GM18909 (cell line): ENCODE measurements around the gene DGKI.
A peak's percentile ranks its signal among the peaks of the same experiment; 100 is the strongest.

Experiments used
- ATAC-seq: cut with Tn5 transposase; IDR thresholded peaks from one replicate; pipeline ENCODE4 v1.9.1; 2021; ENCODE audit warnings: mild to moderate bottlenecking; ENCODE audit not compliant: unreplicated experiment, poor library complexity

The DGKI gene

DNA sequence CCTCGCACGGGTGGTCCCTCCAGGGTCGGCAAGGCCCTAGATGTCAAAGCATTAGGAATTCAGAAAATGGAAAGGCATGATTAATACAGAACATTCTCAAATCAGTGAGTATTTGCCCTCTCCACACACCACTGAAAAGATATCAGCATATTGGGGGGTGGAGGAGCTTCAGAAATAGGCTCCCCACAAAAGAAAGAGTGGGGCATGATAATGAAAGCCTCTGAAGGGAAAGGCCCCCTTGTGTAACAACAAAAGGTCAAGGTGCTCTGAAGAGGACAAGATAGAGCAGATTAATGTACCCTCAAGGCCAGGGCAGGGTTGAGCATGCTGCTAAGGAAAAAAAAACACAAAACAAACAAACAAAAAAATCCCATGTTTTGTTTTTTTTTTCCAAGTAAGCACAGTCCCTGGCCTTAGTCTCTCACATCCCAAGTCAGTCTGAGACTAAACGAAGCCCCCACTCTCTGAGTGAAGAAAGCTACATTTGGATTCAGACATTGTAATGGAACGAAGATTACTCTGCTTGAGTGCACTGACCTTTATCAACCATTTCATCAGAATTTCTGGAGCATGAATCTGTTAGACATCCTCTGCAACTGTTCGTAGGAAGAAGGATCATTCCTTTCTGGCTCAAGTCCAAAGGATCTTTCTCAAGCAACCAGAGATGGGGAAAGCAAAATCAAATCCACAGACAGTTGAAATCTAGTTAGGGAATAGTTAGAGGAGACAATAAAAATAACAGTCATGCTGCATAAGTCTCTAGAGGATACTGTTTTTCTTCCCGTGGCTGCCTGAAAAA, 27.4 kb upstream of the DGKI start:
- no peak for ATAC-seq

DNA sequence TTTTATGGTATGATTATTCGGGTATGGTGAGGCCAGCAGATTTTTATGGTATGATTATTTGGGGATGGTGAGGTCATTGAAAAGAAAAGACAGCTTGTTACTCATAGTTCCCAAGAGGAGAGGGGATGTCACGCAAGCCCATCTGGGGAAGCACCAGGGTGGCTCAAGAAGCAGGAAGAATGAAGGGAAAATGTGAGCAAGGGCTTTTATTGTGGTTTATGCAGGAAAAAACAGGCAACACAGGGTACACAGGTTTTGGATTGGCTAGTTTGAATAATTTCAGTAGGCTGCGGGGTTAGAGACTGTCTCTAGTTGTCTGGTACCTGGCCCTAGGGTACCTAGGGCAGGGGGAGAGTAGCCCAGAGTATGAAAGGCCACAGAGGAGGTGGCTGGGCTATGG, 26.8 kb upstream of the DGKI start:
- no peak for ATAC-seq

DNA sequence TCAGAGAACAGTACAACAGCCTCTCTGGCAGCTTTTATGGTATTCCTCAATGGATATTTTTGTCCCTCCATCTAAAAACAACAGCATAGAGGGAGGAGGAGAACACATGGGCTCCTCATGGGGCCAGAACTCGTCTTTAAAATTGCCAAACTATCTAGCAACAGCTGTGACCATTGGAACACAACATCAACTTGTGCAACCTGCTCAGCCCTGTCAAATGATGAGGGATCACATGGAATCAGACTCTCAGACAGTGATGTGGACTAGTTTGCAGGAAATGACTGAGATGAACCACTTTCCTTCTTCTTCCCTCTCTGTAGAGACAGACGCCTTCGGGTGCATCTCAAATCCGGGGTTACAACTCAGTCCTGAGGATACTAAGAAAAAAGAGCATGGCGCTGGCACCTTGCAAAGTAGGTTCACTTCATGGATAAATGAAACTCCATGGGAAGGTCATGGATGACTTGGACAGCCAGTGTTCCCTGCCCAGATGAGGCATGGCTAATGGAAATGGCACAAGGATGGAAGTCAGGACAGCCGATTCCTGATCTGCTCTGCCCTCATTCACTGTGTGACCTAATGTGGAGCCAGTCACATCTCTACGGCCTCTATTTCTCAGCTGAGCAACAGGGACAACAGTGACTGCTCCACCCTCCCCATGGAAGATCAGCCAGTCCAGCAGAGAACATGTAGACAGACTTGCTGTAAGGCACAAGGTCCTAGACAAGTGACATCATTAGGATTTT, 24.6 kb upstream of the DGKI start:
- ATAC-seq: no peak

DNA sequence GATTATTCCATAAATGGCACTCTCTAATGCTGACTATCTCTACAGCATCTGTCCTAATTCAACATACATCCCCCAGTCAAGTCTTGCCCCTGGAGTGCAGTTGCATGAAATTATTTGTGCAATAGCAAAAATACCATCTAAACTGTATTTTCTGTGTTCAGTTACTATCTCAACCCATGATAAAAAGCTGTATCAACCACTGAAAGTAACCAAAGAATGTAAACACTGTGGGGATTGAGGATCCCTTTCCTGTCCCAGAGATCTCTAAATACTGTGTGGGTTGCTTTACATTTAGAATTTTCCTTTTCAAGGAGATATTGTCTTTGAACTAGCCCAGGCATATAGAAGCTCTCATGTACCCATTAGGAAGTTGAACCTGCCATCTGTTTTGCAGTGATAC, 23.9 kb upstream of the DGKI start:
- ATAC-seq: no peak

DNA sequence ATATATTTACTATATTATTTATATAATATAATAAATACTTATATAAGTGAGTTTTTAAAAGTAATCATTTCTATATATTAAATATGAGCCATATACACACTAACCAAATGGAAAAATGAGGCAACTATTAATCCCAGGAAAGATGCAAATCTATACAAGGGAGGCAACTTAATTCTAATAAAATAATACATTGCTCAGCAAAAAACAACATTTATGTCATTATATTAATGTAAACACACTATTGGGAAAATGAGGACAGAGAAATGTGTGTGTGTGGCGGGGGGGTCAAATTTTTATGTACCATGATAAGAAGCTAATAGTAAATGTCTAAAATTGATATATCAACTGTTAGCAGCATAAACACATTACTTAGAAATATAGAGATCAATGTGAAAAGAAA, 23.3 kb upstream of the DGKI start:
- ATAC-seq: no peak

DNA sequence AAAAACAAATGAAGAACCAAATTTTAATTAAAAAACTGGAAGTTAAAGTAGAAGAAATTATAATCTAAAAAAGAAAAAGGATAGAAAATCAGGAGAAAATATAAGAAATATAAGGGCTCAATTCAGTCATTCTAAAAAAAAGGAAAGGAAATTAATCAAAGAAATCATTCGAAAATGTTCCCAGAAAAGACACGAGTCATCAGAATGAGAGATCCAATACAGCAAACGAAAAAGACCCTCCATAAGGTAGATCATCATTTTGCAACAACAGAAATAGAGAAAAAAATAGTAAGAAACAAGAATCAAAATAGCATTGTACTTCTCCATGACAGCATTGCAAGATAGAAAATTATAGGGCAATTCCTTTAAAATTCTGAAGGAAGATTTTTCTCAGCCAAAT, 22.5 kb upstream of the DGKI start:
- no peak for ATAC-seq

DNA sequence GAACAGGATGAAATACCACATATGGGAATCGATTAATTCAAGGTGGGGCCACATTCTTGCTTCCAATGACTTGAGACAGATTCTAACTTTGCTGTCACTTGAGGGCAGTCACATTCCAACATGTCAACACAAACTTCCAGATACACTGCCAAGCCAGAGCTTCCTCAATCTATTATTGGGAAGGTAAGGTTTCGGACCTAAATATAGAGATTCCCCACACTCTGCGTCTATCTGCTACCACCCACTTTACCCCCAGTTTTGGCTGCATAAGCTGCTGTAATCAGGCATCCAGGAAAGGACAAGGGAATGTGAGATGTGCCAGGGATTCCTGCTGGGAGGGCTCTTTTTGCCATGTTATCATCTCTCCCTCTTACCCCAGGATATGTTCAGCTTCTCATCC, 20.5 kb upstream of the DGKI start:
- no peak for ATAC-seq

DNA sequence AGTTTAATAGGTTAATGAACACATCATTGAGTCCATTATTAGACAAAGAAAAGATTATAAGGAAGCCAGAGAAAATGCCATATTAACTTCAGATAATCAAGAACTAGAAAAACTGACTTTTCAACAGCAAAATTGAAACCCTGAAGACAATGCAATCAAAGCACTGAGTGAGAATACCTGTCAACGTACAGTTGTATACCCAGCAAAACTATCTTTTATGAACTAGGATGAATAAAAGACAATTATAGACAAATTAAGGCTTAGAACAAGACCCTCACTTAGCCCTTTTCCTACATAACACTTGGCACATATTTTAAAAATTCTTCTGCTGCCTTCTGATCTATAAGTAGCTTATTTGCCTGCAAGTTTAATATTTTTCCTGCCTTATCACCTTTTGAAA, 19.0 kb upstream of the DGKI start:
- ATAC-seq: no peak

DNA sequence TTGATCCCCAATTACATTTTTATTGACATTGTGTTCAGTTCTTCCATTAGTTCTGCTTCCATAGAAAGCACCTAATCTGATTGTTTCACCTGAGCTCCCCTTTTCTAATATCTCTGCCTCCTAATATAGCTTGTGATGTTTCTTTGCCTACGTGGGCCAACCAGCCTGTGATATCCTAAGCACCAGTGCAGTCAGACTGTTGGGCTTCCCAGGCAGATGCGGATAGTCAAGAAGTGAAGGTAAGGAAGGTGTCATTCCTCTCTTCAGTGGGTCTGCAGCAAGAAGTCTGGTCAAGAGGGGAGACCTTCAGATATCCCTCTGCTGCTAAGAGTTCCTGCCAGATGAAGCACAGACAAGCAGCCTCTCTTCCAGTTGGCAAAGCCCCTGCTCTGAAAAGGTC, 16.2 kb upstream of the DGKI start:
- no peak for ATAC-seq

DNA sequence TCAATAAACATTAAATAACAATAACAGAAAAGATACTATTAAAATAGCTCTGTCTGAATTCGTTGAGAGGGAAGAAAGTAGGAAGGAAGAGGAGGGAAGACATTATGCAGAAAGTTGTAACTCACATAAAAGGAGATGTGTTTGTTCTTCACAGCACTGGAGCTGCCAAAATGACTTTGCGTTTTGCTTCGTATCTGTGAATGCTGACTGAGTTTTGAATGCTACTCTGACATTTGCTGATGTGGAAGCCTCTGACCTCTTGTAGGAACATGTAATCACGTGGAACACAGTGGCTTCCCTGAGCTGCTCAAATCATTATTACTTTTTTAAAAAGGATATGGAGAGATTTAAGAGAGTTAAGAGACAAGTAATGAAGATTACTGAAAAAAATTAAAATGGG, 15.6 kb upstream of the DGKI start:
- no peak for ATAC-seq

DNA sequence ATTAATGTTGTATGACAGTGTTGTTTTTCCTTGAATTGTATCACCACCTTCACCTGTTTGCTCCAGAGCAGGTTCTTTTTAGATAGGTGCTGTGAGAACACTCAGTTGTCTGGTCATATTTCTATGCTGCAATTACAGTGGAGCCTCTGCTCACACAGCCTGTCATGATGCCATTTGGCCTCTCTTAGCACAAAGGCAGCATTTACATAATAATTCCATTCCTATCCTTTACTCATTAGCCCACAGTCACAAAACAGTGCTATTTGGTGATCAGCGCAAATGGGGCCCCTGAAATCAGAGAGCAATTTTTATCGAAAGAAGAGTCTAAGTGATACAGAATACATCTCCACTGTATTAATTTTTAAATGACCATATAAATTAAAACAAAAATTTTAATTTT, 13.8 kb upstream of the DGKI start:
- ATAC-seq: no peak

DNA sequence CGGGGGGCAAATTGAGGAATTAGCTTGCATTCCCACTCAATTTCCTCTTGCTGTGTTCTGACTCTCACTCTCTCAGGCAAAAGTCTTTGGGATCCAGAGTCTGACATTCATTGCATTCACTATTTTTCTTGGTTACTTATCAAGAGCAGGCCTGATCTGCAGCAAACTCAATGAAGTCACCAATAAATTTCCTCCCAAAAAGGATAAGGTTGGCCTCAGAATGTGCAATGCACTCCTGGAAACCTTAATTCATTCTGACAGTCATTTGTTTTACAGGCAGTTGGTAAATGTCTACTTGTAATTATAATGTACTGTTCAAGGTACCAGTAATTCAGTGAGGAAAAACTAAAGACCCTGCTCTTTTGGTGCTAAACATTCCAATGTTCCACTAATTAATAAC, 6.3 kb upstream of the DGKI start:
- no peak for ATAC-seq

DNA sequence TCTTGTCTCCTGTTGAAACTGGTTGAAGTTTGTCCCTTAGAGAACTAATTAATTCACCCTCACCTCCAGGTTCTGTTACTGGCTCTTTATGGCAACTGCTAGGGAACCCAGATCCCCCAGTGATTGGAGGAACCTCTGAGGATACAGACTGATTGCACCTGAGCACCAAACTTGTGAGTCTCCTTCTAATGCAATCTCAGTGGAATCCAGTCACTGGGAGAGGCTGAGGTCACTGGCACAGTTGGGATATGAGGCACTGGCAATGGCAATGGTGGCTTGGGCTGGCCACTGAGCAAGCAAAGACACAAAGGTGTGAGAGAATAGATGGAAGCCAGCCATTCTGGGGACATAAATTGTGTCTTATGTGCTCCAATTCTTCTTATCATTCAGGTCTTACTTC, 5.3 kb upstream of the DGKI start:
- no peak for ATAC-seq

DNA sequence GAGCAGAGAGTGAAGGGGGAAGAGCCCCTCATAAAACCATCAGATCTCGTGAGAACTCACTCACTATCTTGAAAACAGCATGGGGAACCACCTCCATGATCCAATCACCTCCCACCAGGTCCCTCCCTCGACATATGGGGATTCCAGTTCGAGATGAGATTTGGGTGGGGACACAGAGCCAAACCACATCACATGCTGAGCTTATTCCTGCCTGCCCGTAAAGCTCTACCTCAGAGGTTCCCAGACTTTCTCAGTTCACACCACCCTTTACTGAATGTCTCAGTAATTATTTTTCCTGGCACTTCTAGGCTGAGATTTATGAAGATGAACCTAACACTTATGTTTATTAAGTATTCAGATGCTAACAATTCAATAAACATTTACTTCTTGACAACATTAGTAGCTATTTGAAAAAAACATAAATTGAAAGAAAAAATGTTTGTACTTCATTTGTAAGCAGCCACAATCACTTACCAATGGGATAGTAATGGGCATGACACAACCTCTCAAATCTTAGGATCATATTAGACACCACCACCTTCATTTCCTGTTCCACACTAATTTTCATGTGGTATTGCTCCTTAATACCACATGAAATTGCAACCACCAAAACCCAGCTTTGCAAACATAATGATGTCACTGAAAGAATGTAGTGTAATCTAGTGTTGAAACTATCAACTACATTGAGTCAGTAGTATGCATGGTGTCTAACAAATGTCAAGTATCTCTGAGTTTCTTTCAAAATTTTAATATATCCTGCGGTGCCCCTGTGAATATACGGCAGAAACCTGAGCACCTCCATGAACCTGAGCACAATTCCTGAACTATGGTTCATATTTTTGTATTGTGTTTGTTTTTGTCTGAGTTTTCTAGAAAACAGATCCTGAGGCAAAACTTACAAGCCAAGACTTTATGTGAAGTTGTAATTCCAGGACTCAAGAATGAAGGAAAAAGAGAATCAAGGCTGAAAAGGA, 4.5 kb upstream of the DGKI start:
- ATAC-seq: no peak

DNA sequence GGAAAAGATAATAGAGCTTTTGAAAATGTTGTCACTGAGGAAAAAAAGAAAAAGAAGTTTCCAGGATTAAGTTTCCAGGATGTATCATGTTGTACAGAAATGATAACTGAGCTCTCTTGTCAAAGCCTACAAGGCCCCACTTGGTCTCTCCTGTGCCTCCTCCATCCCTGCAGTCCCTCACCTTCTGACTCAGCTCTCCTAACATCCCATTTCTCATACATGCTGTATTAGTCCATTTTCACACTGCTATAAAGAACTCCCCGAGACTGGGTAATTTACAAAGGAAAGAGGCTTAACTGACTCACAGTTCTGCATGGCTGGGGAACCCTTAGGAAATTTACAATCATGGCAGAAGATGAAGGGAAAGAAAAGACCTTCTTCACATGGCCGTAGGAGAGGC, 3.8 kb upstream of the DGKI start:
- ATAC-seq: no peak

DNA sequence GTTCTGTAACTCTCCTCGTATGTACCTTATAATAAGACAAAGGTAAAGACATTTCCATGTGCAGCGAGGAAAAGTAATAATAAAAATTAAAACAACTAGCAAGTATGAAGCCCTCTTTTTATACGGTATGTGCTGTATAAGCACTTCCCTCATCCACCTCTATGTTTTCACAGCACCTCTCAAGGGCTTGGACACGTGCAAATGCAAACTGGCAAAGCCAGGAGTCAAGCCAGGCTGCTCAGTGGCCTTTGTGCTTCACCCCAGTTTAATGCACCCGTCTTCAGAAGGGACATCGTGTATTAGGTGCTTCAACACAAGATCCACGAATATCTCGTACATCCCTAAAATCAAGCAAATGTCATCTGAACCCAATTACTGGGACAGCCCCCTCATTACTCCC, 1.3 kb upstream of the DGKI start:
- no peak for ATAC-seq

DNA sequence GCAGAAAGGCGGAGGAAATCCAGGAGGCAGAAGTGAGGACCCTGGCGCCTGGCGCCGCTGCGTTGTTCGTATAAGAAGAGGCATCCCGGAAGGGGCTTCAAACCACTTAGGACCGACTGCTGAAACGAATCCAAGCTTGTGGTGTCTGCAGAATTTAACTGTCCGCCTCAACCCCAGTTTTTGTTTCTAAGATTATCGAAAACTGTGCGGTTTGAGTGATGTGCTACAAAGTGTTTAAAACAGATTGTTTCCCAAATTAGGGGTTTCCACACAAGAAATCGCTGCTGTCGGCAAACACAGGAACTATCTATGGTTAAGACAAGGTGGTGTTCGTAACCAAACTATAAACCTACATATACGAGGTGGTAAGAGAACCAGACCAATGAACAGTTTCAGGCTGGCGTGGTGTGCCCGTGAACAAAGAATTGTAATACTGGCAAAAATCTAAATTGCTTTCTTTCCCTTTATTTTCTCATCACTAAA, 835 bp upstream of the DGKI start:
- ATAC-seq: peak; percentile 18

DNA sequence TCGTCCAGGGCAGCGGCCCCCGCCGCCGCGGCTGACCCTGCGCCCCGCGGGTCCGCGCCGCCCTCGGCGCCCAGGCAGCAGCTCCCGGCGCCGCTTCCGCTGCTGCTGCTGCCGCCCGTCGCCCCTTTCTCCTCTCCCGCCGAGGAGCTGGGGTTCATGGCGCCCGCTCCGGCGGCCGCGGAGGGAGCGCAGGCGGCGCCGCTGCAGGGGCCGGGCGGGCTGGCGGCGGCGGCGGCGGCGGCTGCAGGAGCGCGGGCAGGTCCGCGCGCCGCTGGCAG, 286 bp downstream of the DGKI start:
- no peak for ATAC-seq

DNA sequence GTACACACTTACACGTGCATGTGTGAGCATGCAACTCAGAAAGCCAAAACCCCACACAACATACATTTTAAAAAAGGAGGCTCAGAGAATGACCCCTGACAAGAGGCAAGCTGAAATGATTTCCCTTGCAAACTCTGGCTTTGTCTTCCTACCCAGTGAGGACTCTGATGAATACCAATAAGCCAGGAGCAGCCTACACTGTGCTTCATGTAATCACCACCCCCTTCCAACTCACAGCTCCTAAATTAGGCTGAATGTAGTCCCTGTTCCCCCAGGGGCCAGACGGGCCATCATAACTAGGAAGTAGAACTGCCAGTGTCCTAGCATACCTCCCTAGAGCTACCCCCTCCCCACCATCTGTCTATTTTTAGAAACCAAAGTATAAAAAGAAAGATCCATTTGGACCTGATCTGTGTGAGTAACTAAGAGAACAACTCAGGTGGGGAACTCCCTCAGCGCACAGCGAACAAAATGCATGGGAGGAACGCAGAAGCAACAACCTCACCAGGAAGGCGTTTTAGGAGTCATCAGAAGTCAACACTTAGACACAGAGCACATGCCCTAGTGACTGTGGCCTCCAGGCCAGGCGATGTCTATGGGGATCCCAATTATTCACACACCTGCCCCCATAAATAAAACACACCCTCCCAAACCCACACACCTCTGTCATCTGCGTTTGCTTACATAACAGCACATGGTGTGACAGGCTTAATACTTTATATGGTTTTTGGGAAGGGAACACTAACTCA, 1.9 kb downstream of the DGKI start:
- ATAC-seq: no peak
